GM12878 (cell line): ENCODE data around the gene ZSCAN22. TPM values are rescaled to one million over a fixed set of nuclear protein-coding genes. Genes with fewer than 3 reads are reported as not detected.

Source experiments
- ATAC-seq: fragments of 200-7000 bp; cut with Tn5 transposase; 3 replicates; pipeline ENCODE4 v1.9.1; 2020; ENCODE audit warnings: mild to moderate bottlenecking, moderate library complexity
- BruUV-seq: library from RNA; stranded (reverse); fragments of 400-500 nt; replicated peaks from 2 replicates; lab custom pipeline; 2021; lab: Mats Ljungman, UMichigan
- CTCF ChIA-PET: fragments of 300-600 bp; sonication (Branson Sonifier 250); formaldehyde crosslinking; extraction: SDS; loops from one replicate; lab custom pipeline; 2021; ENCODE audit warnings: inconsistent platforms; lab: Yijun Ruan, JAX
- POLR2A ChIA-PET: fragments of 350-600 bp; formaldehyde crosslinking; extraction: SDS; loops from one replicate; lab custom pipeline; 2021; ENCODE audit warnings: inconsistent platforms; lab: Charles Lee
- RAD21 ChIA-PET: fragments of 300-600 bp; sonication (Branson Sonifier 250); formaldehyde crosslinking; loops from one replicate; lab custom pipeline; 2023; ENCODE audit warnings: antibody characterized with exemption; ENCODE audit not compliant: unreplicated experiment; lab: Charles Lee
- SMC1A ChIA-PET: fragments of 300-600 bp; sonication (Branson Sonifier 250); formaldehyde crosslinking; loops from one replicate; lab custom pipeline; 2023; ENCODE audit not compliant: unreplicated experiment, uncharacterized antibody; lab: Charles Lee
- DNase-seq: peaks from one replicate; pipeline ENCODE4 v3.0.0-alpha.2; 2011; ENCODE audit warnings: low read depth, low spot score
- FAIRE-seq: peaks from 3 replicates; lab custom pipeline; 2011; peaks lifted over from hg19 to GRCh38; lab: Jason Lieb, UNC
- H2AFZ ChIP-seq: 2 replicates; pipeline ENCODE4 v1.6.0; 2011; ENCODE audit warnings: low read depth, low read length, control low read depth; ENCODE audit not compliant: control insufficient read depth
- H3K27ac ChIP-seq: 2 replicates; pipeline ENCODE4 v1.5.1; 2011; ENCODE audit warnings: control low read depth; ENCODE audit not compliant: control insufficient read depth, insufficient read depth
- H3K27me3 ChIP-seq, 2 experiments: replicated peaks in 1 of 2; 2 replicates each; pipeline versions ENCODE4 v1.6.0 to v1.6.1; 2011; ENCODE audit warnings: low read length in 1 of 2; ENCODE audit not compliant: control insufficient read depth in 2 of 2, insufficient read depth in 2 of 2
- H3K36me3 ChIP-seq, 2 experiments: 2 replicates each; pipeline ENCODE4 v1.5.1; 2011; ENCODE audit warnings: low read length in 1 of 2; ENCODE audit not compliant: control insufficient read depth in 2 of 2, insufficient read depth in 2 of 2
- H3K4me1 ChIP-seq: 2 replicates; pipeline ENCODE4 v1.6.1; 2011; ENCODE audit warnings: mild to moderate bottlenecking, low read length, moderate library complexity, mixed read lengths; ENCODE audit not compliant: control insufficient read depth, insufficient read depth
- H3K4me2 ChIP-seq: 2 replicates; pipeline ENCODE4 v1.6.0; 2011; ENCODE audit warnings: control low read depth; ENCODE audit not compliant: control insufficient read depth, insufficient read depth
- H3K4me3 ChIP-seq: fragments of 200-600 bp; sonication (generic); 2 replicates; pipeline ENCODE4 v1.5.1; 2016
- H3K79me2 ChIP-seq: 2 replicates; pipeline ENCODE4 v1.6.0; 2011; ENCODE audit warnings: low read length; ENCODE audit not compliant: control insufficient read depth, insufficient read depth
- H3K9ac ChIP-seq: 2 replicates; pipeline ENCODE4 v1.8.0; 2011; ENCODE audit warnings: low read length, control low read depth, mixed read lengths; ENCODE audit not compliant: control insufficient read depth, insufficient read depth
- H3K9me3 ChIP-seq: replicated peaks from 3 replicates; pipeline ENCODE4 v1.5.1; 2011; ENCODE audit warnings: mild to moderate bottlenecking, low read length; ENCODE audit not compliant: control insufficient read depth, insufficient read depth
- H4K20me1 ChIP-seq: 2 replicates; pipeline ENCODE4 v1.6.0; 2011; ENCODE audit not compliant: control insufficient read depth, insufficient read depth
- CHD2 ChIP-seq: IDR thresholded peaks from 2 replicates; pipeline ENCODE4 v1.6.1; 2011; ENCODE audit warnings: low read depth, low read length, improper control_type of control experiment, borderline replicate concordance
- CREB1 ChIP-seq: IDR thresholded peaks from 2 replicates; pipeline ENCODE4 v1.6.1; 2012; ENCODE audit warnings: low read depth, mild to moderate bottlenecking, inconsistent platforms
- CTCF ChIP-seq, 3 experiments: IDR thresholded peaks in 2 of 3; conservative IDR thresholded peaks in 1 of 3; 2 replicates each; pipeline ENCODE4 v1.5.1; 2011; ENCODE audit warnings: low read depth in 3 of 3, low read length in 3 of 3, mild to moderate bottlenecking in 3 of 3, control low read depth in 2 of 3, moderate library complexity in 2 of 3, inconsistent platforms in 1 of 3, mixed read lengths in 1 of 3; ENCODE audit not compliant: control insufficient read depth in 2 of 3, insufficient read depth in 1 of 3; ENCODE audit errors: extremely low read depth in 1 of 3
- E2F4 ChIP-seq: IDR thresholded peaks from 2 replicates; pipeline ENCODE4 v1.6.1; 2012; ENCODE audit warnings: low read depth, low read length, improper control_type of control experiment
- EGR1 ChIP-seq, 2 experiments: IDR thresholded peaks; 1 replicate in 1 of 2; 2 replicates in 1 of 2; pipeline ENCODE4 v1.6.1; 2011 to 2012; ENCODE audit warnings: low read depth in 2 of 2, low read length in 2 of 2, borderline replicate concordance in 1 of 2, mild to moderate bottlenecking in 1 of 2, moderate library complexity in 1 of 2
- ESRRA ChIP-seq: IDR thresholded peaks from 2 replicates; pipeline ENCODE4 v1.6.1; 2012; ENCODE audit warnings: mild to moderate bottlenecking, low read length, improper control_type of control experiment
- NR2C2 ChIP-seq: IDR thresholded peaks from 2 replicates; pipeline ENCODE4 v1.6.1; 2011; ENCODE audit warnings: borderline replicate concordance, low read depth; ENCODE audit not compliant: control insufficient read depth, insufficient read length
- RBBP5 ChIP-seq: fragments of 200-600 bp; sonication (generic); conservative IDR thresholded peaks from 2 replicates; pipeline ENCODE4 v1.6.1; 2016
- SIN3A ChIP-seq: IDR thresholded peaks from 2 replicates; pipeline ENCODE4 v1.6.1; 2012; ENCODE audit warnings: low read depth, low read length, improper control_type of control experiment
- SUPT20H ChIP-seq: IDR thresholded peaks from 2 replicates; pipeline ENCODE4 v1.6.1; 2011; ENCODE audit warnings: low read depth, mild to moderate bottlenecking, low read length, moderate library complexity, borderline replicate concordance; ENCODE audit not compliant: control insufficient read depth
- ZNF217 ChIP-seq: fragments of 450-650 bp; IDR thresholded peaks from 2 replicates; pipeline ENCODE4 v1.6.1; 2017; ENCODE audit warnings: antibody characterized with exemption, mild to moderate bottlenecking
- WGBS: methylation state at CpG from one replicate; pipeline ENCODE4 v1.1.6; 2016; ENCODE audit warnings: low lambda C conversion rate; ENCODE audit not compliant: insufficient replicate concordance, insufficient coverage; ENCODE audit errors: missing lambda C conversion rate; 5-methylcytosine and 5-hydroxymethylcytosine counted together
- in situ Hi-C: fragments of 300-500 bp; cut with MboI; formaldehyde crosslinking; loops from 9 replicates; pipeline ENCODE4 v1.14.3; 2018; ENCODE audit warnings: mixed read lengths
- intact Hi-C: fragments of 100-400 bp; cut with micrococcal nuclease; formaldehyde crosslinking; loops from one replicate; pipeline ENCODE4 v1.14.2; 2022; ENCODE audit not compliant: unreplicated experiment
- polyA plus RNA-seq, 11 experiments: library from polyadenylated mRNA; depleted of rRNA in 4 of 11; unstranded in 6 of 11; stranded (reverse) in 5 of 11; fragments of >200 nt; fragmentation: Nextera tagmentation in 4 of 11; fragmentation: Illumina TruSeq in 1 of 11; extraction: Ambion mirVana in 4 of 11; extraction: Trizol in 1 of 11; gene quantifications; 1 replicate in 1 of 11; 2 replicates in 10 of 11; pipeline versions ENCODE4 v1.2.1 to v1.2.3, GENCODE V29; 2011 to 2016; ENCODE audit warnings: inconsistent platforms in 2 of 11, missing spikeins in 2 of 11, low read depth in 1 of 11
- total RNA-seq, 4 experiments: library from RNA; depleted of rRNA in 3 of 4; stranded (reverse); fragments of >200 nt in 3 of 4; fragmentation: Illumina TruSeq in 1 of 4; extraction: Trizol in 1 of 4; gene quantifications; 2 replicates each; pipeline versions ENCODE4 v1.2.1 to v1.2.3, GENCODE V29; 2013 to 2021

The ZSCAN22 gene
- total and polyA plus RNA-seq, 10 of the 15 experiments (the other 5 are each of a cell fraction or from before 2014, with no cell fraction given) = 0.49 to 3.9 (median 2.6) TPM

GRCh38 chr19:58338825-58339558 is 12.2 kb downstream of the ZSCAN22 start:
- RAD21 ChIA-PET = no interaction called here
- H3K9me3 ChIP-seq = no peaks in the 10 kb centered on the region; the same call in 2 of the 3 replicates
- 92% methylated on average over 29 of the region's 30 CpGs for WGBS
- POLR2A ChIA-PET = no interaction called here
- FAIRE-seq (no peak), DNase-seq (no peak), ATAC-seq (no peak)
- H4K20me1 ChIP-seq = no peaks in the 10 kb centered on the region; the same call in 1 of the 2 replicates
- BruUV-seq = no TSS peak
- no peak overlapping the region for H3K9ac ChIP-seq
- CTCF ChIA-PET = no interaction called here
- H3K79me2 ChIP-seq = no peaks in the 10 kb centered on the region
- H3K27ac ChIP-seq = no peak overlapping the region
- no peak overlapping the region for H3K4me3 ChIP-seq
- intact Hi-C loops (no loop called here), in situ Hi-C loops (no loop called here)
- H3K36me3 ChIP-seq = peaks cover 7 to 11% of the 10 kb centered on the region in 2 experiments; a peak in 3 of 4 replicates
- no peaks in the 10 kb centered on the region for H3K4me1 ChIP-seq
- no peak overlapping the region for H2AFZ ChIP-seq
- 0 out of 6 replicates have a peak, but pooled peaks of 1 of the 3 experiments have one; percentile 0 for TF ChIP-seq CTCF (IDR thresholded peaks at IDR 0.05 in 2 of 3, conservative IDR thresholded peaks at IDR 0.05 in 1 of 3; ENCODE audit: control insufficient read depth in 2 of 3, extremely low read depth in 1 of 3, insufficient read depth in 1 of 3, low read depth in 3 of 3, low read length in 3 of 3)
- TF ChIP-seq CREB1 = no peak
- H3K4me2 ChIP-seq = no peak overlapping the region
- H3K27me3 ChIP-seq = no peaks in the 10 kb centered on the region
- SMC1A ChIA-PET = no interaction called here

- no peaks in the 10 kb centered on the region for H3K27me3 ChIP-seq
- no peak overlapping the region for H3K4me2 ChIP-seq
- in situ Hi-C loops (no loop called here), intact Hi-C loops (no loop called here)
- no peak overlapping the region for H3K27ac ChIP-seq
- no peaks in the 10 kb centered on the region; the same call in 1 of the 2 replicates for H4K20me1 ChIP-seq
- no peak overlapping the region for H2AFZ ChIP-seq
- no peak overlapping the region for H3K9ac ChIP-seq
- no peaks in the 10 kb centered on the region; a peak in 1 of 4 replicates for H3K36me3 ChIP-seq
- SMC1A ChIA-PET = no interaction called here
- RAD21 ChIA-PET = no interaction called here
- H3K4me1 ChIP-seq = 0 out of 2 replicates have a peak, but pooled peaks cover 3% of the 10 kb centered on the region
- FAIRE-seq = no peak
- CTCF ChIA-PET = no interaction called here
- no peak overlapping the region for H3K4me3 ChIP-seq
- no peaks in the 10 kb centered on the region for H3K9me3 ChIP-seq
- no peak for TF ChIP-seq RBBP5
- TF ChIP-seq ZNF217 = no peak
- no peak for TF ChIP-seq E2F4
- TF ChIP-seq CHD2 = no peak
- TF ChIP-seq SIN3A = no peak
- TF ChIP-seq ESRRA = no peak
- no peak for TF ChIP-seq SUPT20H
- TF ChIP-seq NR2C2 = no peak
- TF ChIP-seq EGR1 (IDR thresholded peaks at IDR 0.05; ENCODE audit: borderline replicate concordance in 1 of 2, low read depth in 2 of 2, low read length in 2 of 2) = no peak
- DNase-seq = no peak
- ATAC-seq = no peak
- POLR2A ChIA-PET = interaction anchor here (0.5 to 3.6 kb wide), 3 partner anchors 18 to 429 kb away, joined by 3 to 37 read pairs (median 9); partner anchors contain the start of genes ZNF417 and ZNF497
- H3K79me2 ChIP-seq = no peaks in the 10 kb centered on the region; the same call in 1 of the 2 replicates
- 34% methylated on average over 5 of the region's 5 CpGs for WGBS
- no TSS peak for BruUV-seq
These were observed 18.8 kb downstream of the ZSCAN22 start for GRCh38 chr19:58345558-58345957.
